K562 (cell line): ENCODE data around the gene MACROD2. TPM values are rescaled to one million over a fixed set of nuclear protein-coding genes. Genes with fewer than 3 reads are reported as not detected.

Experiments used
- ATAC-seq: fragments of 200-7000 bp; cut with Tn5 transposase; 3 replicates; pipeline ENCODE4 v1.9.1; 2020; ENCODE audit warnings: moderate library complexity
- BruUV-seq: library from RNA; stranded (reverse); fragments of 400-500 nt; replicated peaks from 2 replicates; lab custom pipeline; 2021; lab: Mats Ljungman, UMichigan
- CTCF ChIA-PET: fragments of 300-600 bp; formaldehyde crosslinking; extraction: SDS; loops from one replicate; lab custom pipeline; 2021; ENCODE audit warnings: low intra/inter-chr PET ratio; lab: Yijun Ruan, JAX
- POLR2A ChIA-PET: fragments of 300-600, 350-650 bp; sonication (Branson Sonifier 250); formaldehyde crosslinking; extraction: SDS; loops from one replicate; lab custom pipeline; 2021; ENCODE audit warnings: antibody characterized with exemption, inconsistent platforms; lab: Yijun Ruan, JAX
- DNase-seq, 4 experiments: peaks; one replicate each; pipeline versions ENCODE4 v3.0.0 to v3.0.0-alpha.2; 2011 to 2018; ENCODE audit warnings: low spot score in 3 of 4, mixed read lengths in 3 of 4; ENCODE audit errors: extremely low read depth in 1 of 4
- FAIRE-seq: peaks from 2 replicates; lab custom pipeline; 2011; peaks lifted over from hg19 to GRCh38; lab: Jason Lieb, UNC
- H2AFZ ChIP-seq: 2 replicates; pipeline ENCODE4 v1.6.0; 2011; ENCODE audit warnings: low read depth, low read length, control low read depth, inconsistent platforms
- H3K27ac ChIP-seq: fragments of 200-600 bp; 3 replicates; pipeline ENCODE4 v1.8.0; 2011; ENCODE audit warnings: low read depth, mild to moderate bottlenecking, control low read depth, inconsistent platforms, low read length, moderate library complexity, mixed read lengths; ENCODE audit errors: extremely low read depth
- H3K27me3 ChIP-seq, 2 experiments: fragments of 300-600 bp in 1 of 2; 2 replicates in 1 of 2; 3 replicates in 1 of 2; pipeline versions ENCODE4 v1.6.0 to v1.8.0; 2011; ENCODE audit warnings: inconsistent platforms in 2 of 2, low read length in 2 of 2, mild to moderate bottlenecking in 1 of 2, mixed read lengths in 1 of 2, moderate library complexity in 1 of 2; ENCODE audit not compliant: control insufficient read depth in 2 of 2, insufficient read depth in 2 of 2
- H3K36me3 ChIP-seq: fragments of 300-600 bp; 3 replicates; pipeline ENCODE4 v1.8.0; 2011; ENCODE audit warnings: mild to moderate bottlenecking, low read length, inconsistent platforms; ENCODE audit not compliant: control insufficient read depth, insufficient read depth
- H3K4me1 ChIP-seq, 2 experiments: fragments of 200-600 bp in 1 of 2; replicated peaks in 1 of 2; 2 replicates in 1 of 2; 3 replicates in 1 of 2; pipeline versions ENCODE4 v1.5.1 to v1.8.0; 2011; ENCODE audit warnings: inconsistent platforms in 2 of 2, low read length in 2 of 2, mild to moderate bottlenecking in 1 of 2, mixed read lengths in 1 of 2, moderate library complexity in 1 of 2; ENCODE audit not compliant: control insufficient read depth in 2 of 2, insufficient read depth in 2 of 2
- H3K4me2 ChIP-seq: 2 replicates; pipeline ENCODE4 v1.6.1; 2011; ENCODE audit warnings: low read length, control low read depth, inconsistent platforms, mixed read lengths; ENCODE audit not compliant: insufficient read depth
- H3K4me3 ChIP-seq: fragments of 200-600 bp; sonication (generic), shearing (Covaris generic); 2 replicates; pipeline ENCODE4 v1.5.1; 2016; ENCODE audit warnings: control low read depth, inconsistent platforms
- H3K79me2 ChIP-seq: fragments of 200-600 bp; 3 replicates; pipeline ENCODE4 v1.8.0; 2011; ENCODE audit warnings: low read length, inconsistent platforms; ENCODE audit not compliant: control insufficient read depth, insufficient read depth
- H3K9ac ChIP-seq, 2 experiments: 2 replicates each; pipeline versions ENCODE4 v1.6.0 to v1.6.1; 2011; ENCODE audit warnings: low read depth in 2 of 2, low read length in 2 of 2, control low read depth in 1 of 2, inconsistent platforms in 1 of 2, mild to moderate bottlenecking in 1 of 2, mixed read lengths in 1 of 2; ENCODE audit not compliant: insufficient read depth in 1 of 2
- H3K9me1 ChIP-seq: one replicate; pipeline ENCODE4 v1.6.0; 2011; ENCODE audit warnings: inconsistent platforms, mild to moderate bottlenecking, low read length, moderate library complexity; ENCODE audit not compliant: control insufficient read depth, insufficient read depth
- H3K9me3 ChIP-seq: replicated peaks from 2 replicates; pipeline ENCODE4 v1.5.1; 2011; ENCODE audit warnings: low read depth, low read length, inconsistent platforms; ENCODE audit not compliant: control insufficient read depth, insufficient read depth
- H4K20me1 ChIP-seq: replicated peaks from 2 replicates; pipeline ENCODE4 v1.6.1; 2011; ENCODE audit warnings: low read length, inconsistent platforms, mixed read lengths; ENCODE audit not compliant: control insufficient read depth, insufficient read depth
- ASH1L ChIP-seq: fragments of 450-650 bp; IDR thresholded peaks from 2 replicates; pipeline ENCODE4 v1.6.1; 2018; ENCODE audit warnings: borderline replicate concordance, mild to moderate bottlenecking, low read depth; ENCODE audit not compliant: partially characterized antibody
- BCOR ChIP-seq: fragments of 450-650 bp; IDR thresholded peaks from 2 replicates; pipeline ENCODE4 v1.6.1; 2016
- CTBP1 ChIP-seq: fragments of 450-650 bp; IDR thresholded peaks from 2 replicates; pipeline ENCODE4 v1.6.1; 2016; ENCODE audit warnings: borderline replicate concordance
- DACH1 ChIP-seq: fragments of 450-650 bp; IDR thresholded peaks from 2 replicates; pipeline ENCODE4 v1.6.1; 2018; ENCODE audit not compliant: partially characterized antibody
- ELF1 ChIP-seq: fragments of 200-800 bp; sonication (Bioruptor generic); IDR thresholded peaks from 2 replicates; pipeline ENCODE4 v1.6.1; 2016; ENCODE audit warnings: missing genetic modification characterization, missing compliant biosample characterization
- HEY1 ChIP-seq: fragments of 250-450 bp; sonication (Bioruptor Pico); IDR thresholded peaks from 2 replicates; pipeline ENCODE4 v1.5.0; 2020; ENCODE audit warnings: mild to moderate bottlenecking, moderate library complexity, borderline replicate concordance
- HNRNPH1 ChIP-seq: fragments of 200-400 bp; formaldehyde crosslinking; optimal IDR thresholded peaks from 2 replicates; pipeline ENCODE3; 2017; ENCODE audit warnings: low read depth, mild to moderate bottlenecking, low read length, moderate library complexity
- HNRNPL ChIP-seq: fragments of 200-400 bp; formaldehyde crosslinking; IDR thresholded peaks from 2 replicates; pipeline ENCODE4 v1.6.1; 2017; ENCODE audit warnings: low read depth, mild to moderate bottlenecking, low read length
- KDM2B ChIP-seq: fragments of 250-450 bp; sonication (Bioruptor Pico); IDR thresholded peaks from 2 replicates; pipeline ENCODE4 v1.8.0; 2021; ENCODE audit warnings: mild to moderate bottlenecking, moderate library complexity
- PCBP2 ChIP-seq: fragments of 200-400 bp; formaldehyde crosslinking; IDR thresholded peaks from 2 replicates; pipeline ENCODE4 v1.6.1; 2018; ENCODE audit warnings: low read length, low read depth, mild to moderate bottlenecking, moderate library complexity; ENCODE audit not compliant: poor library complexity, severe bottlenecking
- ZFX ChIP-seq: sonication (generic); formaldehyde crosslinking; IDR thresholded peaks from 2 replicates; pipeline ENCODE4 v1.8.0; 2022; ENCODE audit warnings: mild to moderate bottlenecking, missing genetic modification reagents, moderate library complexity
- ZNF124 ChIP-seq: sonication (generic); formaldehyde crosslinking; IDR thresholded peaks from 2 replicates; pipeline ENCODE4 v1.8.1; 2022; ENCODE audit warnings: missing genetic modification reagents
- ZNF253 ChIP-seq: fragments of 250-450 bp; sonication (Bioruptor Pico); conservative IDR thresholded peaks from 2 replicates; pipeline ENCODE4 v1.6.1; 2021; ENCODE audit warnings: mild to moderate bottlenecking
- ZNF561 ChIP-seq: fragments of 450-650 bp; formaldehyde crosslinking; conservative IDR thresholded peaks from 2 replicates; pipeline ENCODE4 v1.4.0; 2020; ENCODE audit warnings: mild to moderate bottlenecking, moderate library complexity
- ZNF699 ChIP-seq: fragments of 250-450 bp; sonication (Bioruptor Pico); IDR thresholded peaks from 2 replicates; pipeline ENCODE4 v1.8.0; 2021; ENCODE audit warnings: mild to moderate bottlenecking, moderate library complexity; ENCODE audit not compliant: insufficient replicate concordance
- ZNF764 ChIP-seq: fragments of 250-450 bp; sonication (Bioruptor Pico); IDR thresholded peaks from 2 replicates; pipeline ENCODE4 v1.4.0; 2020; ENCODE audit warnings: low read depth, mild to moderate bottlenecking, moderate library complexity
- WGBS: fragments of 100-300 bp; shearing (Covaris generic); methylation state at CpG from one replicate; pipeline ENCODE4 v1.1.6; 2016; ENCODE audit warnings: low coverage, mixed read lengths; ENCODE audit not compliant: insufficient coverage; ENCODE audit errors: missing lambda C conversion rate; 5-methylcytosine and 5-hydroxymethylcytosine counted together
- in situ Hi-C: fragments of 300-500 bp; cut with MboI; formaldehyde crosslinking; loops from 4 replicates; pipeline ENCODE4 v1.15.0; 2018; ENCODE audit warnings: inconsistent platforms, mixed read lengths
- intact Hi-C: fragments of 100-400 bp; cut with micrococcal nuclease; formaldehyde crosslinking; loops from 2 replicates; pipeline ENCODE4 v1.14.2; 2022
- polyA plus RNA-seq, 8 experiments: library from polyadenylated mRNA; depleted of rRNA in 4 of 8; stranded (reverse) in 5 of 8; unstranded in 3 of 8; fragments of >200 nt; fragmentation: Nextera tagmentation in 2 of 8; fragmentation: Illumina TruSeq in 1 of 8; extraction: Ambion mirVana in 2 of 8; extraction: Trizol in 1 of 8; gene quantifications; 2 replicates each; pipeline versions ENCODE4 v1.2.1 to v1.2.3, GENCODE V29; 2011 to 2014; ENCODE audit warnings: inconsistent platforms in 1 of 8, missing spikeins in 1 of 8
- total RNA-seq, 7 experiments: library from RNA; depleted of rRNA in 6 of 7; stranded (reverse); fragments of >200 nt in 6 of 7; fragmentation: Illumina TruSeq in 2 of 7; extraction: Trizol in 2 of 7; gene quantifications; 2 replicates each; pipeline versions ENCODE4 v1.2.1 to v1.2.3, GENCODE V29; 2011 to 2021; ENCODE audit warnings: low replicate concordance in 1 of 7
- TF ChIP-seq, protein P1 (sequence below): fragments of 450-650 bp; IDR thresholded peaks from 2 replicates; pipeline ENCODE4 v1.6.1; 2016; ENCODE audit warnings: borderline replicate concordance
- TF ChIP-seq, protein P2 (sequence below): sonication (generic); formaldehyde crosslinking; IDR thresholded peaks from 2 replicates; pipeline ENCODE4 v1.8.1; 2023; ENCODE audit warnings: mild to moderate bottlenecking, missing genetic modification reagents

Gene MACROD2
- total and polyA plus RNA-seq, 9 of the 15 experiments (the other 6 are each of a cell fraction or from before 2014, with no cell fraction given), result not detected

DNA sequence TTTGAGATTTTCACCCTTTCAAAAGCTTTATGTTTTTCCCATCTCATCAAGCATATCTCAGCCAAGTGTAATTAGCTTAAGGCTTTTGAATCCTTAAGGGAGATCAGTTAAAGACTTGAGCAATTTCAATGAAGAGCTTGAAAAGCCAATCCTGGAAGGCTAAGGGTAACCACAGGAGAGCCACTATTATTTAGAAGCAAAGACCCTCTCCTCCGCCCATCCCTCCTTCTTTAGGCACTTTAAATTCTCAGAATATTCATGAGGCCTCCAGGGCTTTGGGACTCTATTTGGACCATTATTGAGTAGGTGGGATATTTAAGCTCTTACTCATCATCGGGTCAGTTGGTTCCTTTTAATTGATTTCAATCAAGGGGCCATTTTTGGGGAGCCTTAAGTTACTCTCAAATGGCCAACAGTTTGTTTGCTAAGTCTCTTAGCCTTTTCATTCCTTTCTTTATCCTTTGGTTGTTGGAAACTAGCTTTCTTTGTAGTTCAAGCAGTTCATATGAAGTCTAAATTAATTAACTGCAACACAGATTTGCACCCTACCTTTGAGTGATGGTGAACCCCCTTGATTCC is 2010.7 kb downstream of the MACROD2 start:
- H3K27ac ChIP-seq, result no peak overlapping the region
- FAIRE-seq (no peak), DNase-seq (no peak), ATAC-seq (no peak)
- intact Hi-C loops (no loop called here), in situ Hi-C loops (no loop called here)
- H3K4me2 ChIP-seq, result no peak overlapping the region
- H3K9me3 ChIP-seq, result no peaks in the 10 kb centered on the region
- ChIA-PET POLR2A (no interaction called here), CTCF (no interaction called here)
- no peaks in the 10 kb centered on the region for H3K36me3 ChIP-seq
- H3K9ac ChIP-seq, result no peak overlapping the region
- no peaks in the 10 kb centered on the region for H3K79me2 ChIP-seq
- H4K20me1 ChIP-seq, result no peaks in the 10 kb centered on the region
- no peaks in the 10 kb centered on the region for H3K9me1 ChIP-seq
- 0% methylated on average over 2 of the region's 2 CpGs for WGBS
- no TSS peak for BruUV-seq
- no peaks in the 10 kb centered on the region for H3K27me3 ChIP-seq
- no peak overlapping the region for H3K4me3 ChIP-seq
- no peak overlapping the region for H2AFZ ChIP-seq
- H3K4me1 ChIP-seq, result no peaks in the 10 kb centered on the region
- TF ChIP-seq CTBP1, result no peak
- no peak for TF ChIP-seq BCOR
- TF ChIP-seq, protein P1, sequence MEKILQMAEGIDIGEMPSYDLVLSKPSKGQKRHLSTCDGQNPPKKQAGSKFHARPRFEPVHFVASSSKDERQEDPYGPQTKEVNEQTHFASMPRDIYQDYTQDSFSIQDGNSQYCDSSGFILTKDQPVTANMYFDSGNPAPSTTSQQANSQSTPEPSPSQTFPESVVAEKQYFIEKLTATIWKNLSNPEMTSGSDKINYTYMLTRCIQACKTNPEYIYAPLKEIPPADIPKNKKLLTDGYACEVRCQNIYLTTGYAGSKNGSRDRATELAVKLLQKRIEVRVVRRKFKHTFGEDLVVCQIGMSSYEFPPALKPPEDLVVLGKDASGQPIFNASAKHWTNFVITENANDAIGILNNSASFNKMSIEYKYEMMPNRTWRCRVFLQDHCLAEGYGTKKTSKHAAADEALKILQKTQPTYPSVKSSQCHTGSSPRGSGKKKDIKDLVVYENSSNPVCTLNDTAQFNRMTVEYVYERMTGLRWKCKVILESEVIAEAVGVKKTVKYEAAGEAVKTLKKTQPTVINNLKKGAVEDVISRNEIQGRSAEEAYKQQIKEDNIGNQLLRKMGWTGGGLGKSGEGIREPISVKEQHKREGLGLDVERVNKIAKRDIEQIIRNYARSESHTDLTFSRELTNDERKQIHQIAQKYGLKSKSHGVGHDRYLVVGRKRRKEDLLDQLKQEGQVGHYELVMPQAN, result no peak
- no peak for TF ChIP-seq ZNF253 (CRISPR knock-in tag)
- no peak for TF ChIP-seq ZNF699 (CRISPR knock-in tag)
- TF ChIP-seq, protein P2, sequence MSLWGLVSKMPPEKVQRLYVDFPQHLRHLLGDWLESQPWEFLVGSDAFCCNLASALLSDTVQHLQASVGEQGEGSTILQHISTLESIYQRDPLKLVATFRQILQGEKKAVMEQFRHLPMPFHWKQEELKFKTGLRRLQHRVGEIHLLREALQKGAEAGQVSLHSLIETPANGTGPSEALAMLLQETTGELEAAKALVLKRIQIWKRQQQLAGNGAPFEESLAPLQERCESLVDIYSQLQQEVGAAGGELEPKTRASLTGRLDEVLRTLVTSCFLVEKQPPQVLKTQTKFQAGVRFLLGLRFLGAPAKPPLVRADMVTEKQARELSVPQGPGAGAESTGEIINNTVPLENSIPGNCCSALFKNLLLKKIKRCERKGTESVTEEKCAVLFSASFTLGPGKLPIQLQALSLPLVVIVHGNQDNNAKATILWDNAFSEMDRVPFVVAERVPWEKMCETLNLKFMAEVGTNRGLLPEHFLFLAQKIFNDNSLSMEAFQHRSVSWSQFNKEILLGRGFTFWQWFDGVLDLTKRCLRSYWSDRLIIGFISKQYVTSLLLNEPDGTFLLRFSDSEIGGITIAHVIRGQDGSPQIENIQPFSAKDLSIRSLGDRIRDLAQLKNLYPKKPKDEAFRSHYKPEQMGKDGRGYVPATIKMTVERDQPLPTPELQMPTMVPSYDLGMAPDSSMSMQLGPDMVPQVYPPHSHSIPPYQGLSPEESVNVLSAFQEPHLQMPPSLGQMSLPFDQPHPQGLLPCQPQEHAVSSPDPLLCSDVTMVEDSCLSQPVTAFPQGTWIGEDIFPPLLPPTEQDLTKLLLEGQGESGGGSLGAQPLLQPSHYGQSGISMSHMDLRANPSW (CRISPR knock-in tag), result no peak
- TF ChIP-seq ZNF124 (CRISPR knock-in tag), result no peak
- TF ChIP-seq HNRNPL, result no peak
- TF ChIP-seq HNRNPH1, result no peak
- TF ChIP-seq ZNF561 (CRISPR knock-in tag), result no peak
- no peak for TF ChIP-seq ZFX (CRISPR knock-in tag)
- TF ChIP-seq PCBP2, result no peak
- no peak for TF ChIP-seq ELF1
- TF ChIP-seq HEY1 (CRISPR knock-in tag), result no peak
- no peak for TF ChIP-seq DACH1
- no peak for TF ChIP-seq ASH1L
- TF ChIP-seq ZNF764, result no peak
- no peak for TF ChIP-seq KDM2B
